ENCODE results near the gene GATA6.

Gene GATA6

DNA sequence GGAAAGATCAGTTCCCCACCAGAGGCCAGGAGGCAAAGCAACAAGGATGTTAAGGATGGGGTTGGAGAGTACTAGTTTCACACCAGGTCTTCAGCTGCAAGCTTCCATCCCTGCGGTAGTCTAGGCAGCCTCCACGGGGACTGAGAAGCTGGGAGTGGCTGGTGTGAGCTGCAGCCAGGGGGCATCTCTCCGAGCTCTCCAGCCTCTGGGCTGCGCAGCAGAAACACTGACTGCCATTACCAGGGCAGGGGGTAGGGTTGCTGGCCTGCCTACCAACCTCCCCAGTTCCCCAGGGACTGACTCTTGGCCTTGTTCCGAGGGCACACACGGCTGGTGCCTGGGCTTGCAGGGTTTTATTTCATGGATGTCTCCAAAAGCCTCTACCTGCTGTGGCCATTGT, 15.9 kb downstream of the GATA6 start:
- Histone ChIP-seq H3K9ac (ENCODE audit: low read depth, low read length, poor library complexity) (no peak overlapping the region), H3K9me3 (replicated peaks in 1 of 2; ENCODE audit: control insufficient read depth in 2 of 2, insufficient read depth in 1 of 2, low read depth in 1 of 2, low read length in 2 of 2) (no peaks in the 10 kb centered on the region), H2BK15ac (ENCODE audit: low read length) (peak overlapping the region; percentile 38), H3K79me1 (ENCODE audit: low read depth, low read length) (no peaks in the 10 kb centered on the region), H3K4me1 (ENCODE audit: control insufficient read depth in 2 of 2, insufficient read depth in 1 of 2, low read depth in 1 of 2, low read length in 2 of 2) (no peaks in the 10 kb centered on the region), H3K27ac (replicated peaks; ENCODE audit: low read length) (no peak overlapping the region), H3K4me3 (ENCODE audit: low read length in 2 of 2) (no peak overlapping the region), H2BK12ac (ENCODE audit: low read length) (no peak overlapping the region), H4K91ac (ENCODE audit: low read depth, low read length, poor library complexity) (no peak overlapping the region), H3K27me3 (ENCODE audit: control insufficient read depth in 3 of 3, insufficient read depth in 3 of 3, low read depth in 1 of 3, low read length in 3 of 3) (peaks cover 0 to 32% (median under 1%) of the 10 kb centered on the region in 3 experiments), H2BK5ac (ENCODE audit: low read length) (no peak overlapping the region), H2BK120ac (ENCODE audit: low read depth, low read length) (no peak overlapping the region), H3K4ac (ENCODE audit: low read length) (no peak overlapping the region), H3K14ac (ENCODE audit: low read length) (no peak overlapping the region), H3K23ac (ENCODE audit: low read depth, low read length, poor library complexity) (peak overlapping the region; percentile 19), H2AK5ac (ENCODE audit: low read depth, low read length) (peak overlapping the region; percentile 9), H3K4me2 (ENCODE audit: insufficient read depth, low read length, poor library complexity, severe bottlenecking) (no peak overlapping the region), H3K36me3 (replicated peaks in 1 of 2; ENCODE audit: control insufficient read depth in 2 of 2, insufficient read depth in 2 of 2, low read length in 2 of 2) (no peaks in the 10 kb centered on the region), H4K8ac (ENCODE audit: low read depth, low read length) (no peak overlapping the region), H3K18ac (ENCODE audit: low read length) (no peak overlapping the region), H2AFZ (ENCODE audit: low read length) (no peak overlapping the region)
- no peak for DNase-seq (ENCODE audit: low spot score)
- no CpG with 5 or more reads among the region's 6 CpGs for WGBS, 2 donors (ENCODE audit: extremely low coverage in 2 of 2, insufficient read length in 2 of 2, insufficient replicate concordance in 1 of 2)

DNA sequence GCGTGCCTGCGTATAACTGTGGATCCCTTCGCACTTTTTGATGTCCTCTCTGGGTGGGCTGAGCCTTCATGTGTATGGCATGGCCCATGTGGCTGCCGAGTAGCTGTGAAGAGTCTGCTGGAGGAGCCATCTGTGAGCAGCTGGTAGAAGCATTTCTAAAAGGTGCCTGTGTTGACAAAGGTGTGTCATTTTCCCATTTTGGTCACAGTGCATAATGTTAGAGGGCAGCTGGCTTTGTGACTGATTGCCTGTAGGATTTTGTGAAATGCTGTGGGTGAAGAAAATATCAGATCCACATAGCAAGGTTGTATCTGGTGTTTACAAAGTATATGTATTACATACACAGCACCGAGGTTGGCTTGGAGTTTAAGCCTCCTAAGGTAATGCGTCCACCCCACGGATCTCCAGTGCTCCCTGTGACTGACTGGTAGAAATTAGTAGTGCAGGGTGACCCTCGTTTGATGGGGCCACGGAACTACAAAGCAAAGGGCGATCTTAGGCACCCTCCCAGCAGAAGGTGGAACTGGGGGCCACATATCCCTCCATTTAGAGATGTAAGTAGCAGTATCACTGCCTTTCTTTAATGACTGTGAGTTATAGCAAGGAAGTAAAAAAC, 16.5 kb downstream of the GATA6 start:
- no peak overlapping the region for H3K9ac ChIP-seq (ENCODE audit: low read depth, low read length, poor library complexity)
- H3K18ac ChIP-seq (ENCODE audit: low read length): no peak overlapping the region
- H4K91ac ChIP-seq (ENCODE audit: low read depth, low read length, poor library complexity): no peak overlapping the region
- H3K79me1 ChIP-seq (ENCODE audit: low read depth, low read length): no peaks in the 10 kb centered on the region
- no peak overlapping the region for H2BK5ac ChIP-seq (ENCODE audit: low read length)
- no peak overlapping the region for H3K4ac ChIP-seq (ENCODE audit: low read length)
- no peak overlapping the region for H3K23ac ChIP-seq (ENCODE audit: low read depth, low read length, poor library complexity)
- no peak overlapping the region for H2AK5ac ChIP-seq (ENCODE audit: low read depth, low read length)
- H2BK120ac ChIP-seq (ENCODE audit: low read depth, low read length): no peak overlapping the region
- H3K36me3 ChIP-seq (replicated peaks in 1 of 2; ENCODE audit: control insufficient read depth in 2 of 2, insufficient read depth in 2 of 2, low read length in 2 of 2): no peaks in the 10 kb centered on the region
- H3K4me3 ChIP-seq (ENCODE audit: low read length in 2 of 2): no peak overlapping the region
- peaks cover 0 to 32% (median 0%) of the 10 kb centered on the region in 3 experiments for H3K27me3 ChIP-seq (ENCODE audit: control insufficient read depth in 3 of 3, insufficient read depth in 3 of 3, low read depth in 1 of 3, low read length in 3 of 3)
- no peak overlapping the region for H4K8ac ChIP-seq (ENCODE audit: low read depth, low read length)
- H3K27ac ChIP-seq (replicated peaks; ENCODE audit: low read length): no peak overlapping the region
- H3K9me3 ChIP-seq (replicated peaks in 1 of 2; ENCODE audit: control insufficient read depth in 2 of 2, insufficient read depth in 1 of 2, low read depth in 1 of 2, low read length in 2 of 2): no peaks in the 10 kb centered on the region
- WGBS, 2 donors (ENCODE audit: extremely low coverage in 2 of 2, insufficient read length in 2 of 2, insufficient replicate concordance in 1 of 2): no CpG with 5 or more reads among the region's 10 CpGs
- no peak overlapping the region for H2BK12ac ChIP-seq (ENCODE audit: low read length)
- no peaks in the 10 kb centered on the region for H3K4me1 ChIP-seq (ENCODE audit: control insufficient read depth in 2 of 2, insufficient read depth in 1 of 2, low read depth in 1 of 2, low read length in 2 of 2)
- H3K14ac ChIP-seq (ENCODE audit: low read length): no peak overlapping the region
- H2BK15ac ChIP-seq (ENCODE audit: low read length): peak overlapping the region; percentile 38
- DNase-seq (ENCODE audit: low spot score): no peak
- H3K4me2 ChIP-seq (ENCODE audit: insufficient read depth, low read length, poor library complexity, severe bottlenecking): no peak overlapping the region
- no peak overlapping the region for H2AFZ ChIP-seq (ENCODE audit: low read length)

DNA sequence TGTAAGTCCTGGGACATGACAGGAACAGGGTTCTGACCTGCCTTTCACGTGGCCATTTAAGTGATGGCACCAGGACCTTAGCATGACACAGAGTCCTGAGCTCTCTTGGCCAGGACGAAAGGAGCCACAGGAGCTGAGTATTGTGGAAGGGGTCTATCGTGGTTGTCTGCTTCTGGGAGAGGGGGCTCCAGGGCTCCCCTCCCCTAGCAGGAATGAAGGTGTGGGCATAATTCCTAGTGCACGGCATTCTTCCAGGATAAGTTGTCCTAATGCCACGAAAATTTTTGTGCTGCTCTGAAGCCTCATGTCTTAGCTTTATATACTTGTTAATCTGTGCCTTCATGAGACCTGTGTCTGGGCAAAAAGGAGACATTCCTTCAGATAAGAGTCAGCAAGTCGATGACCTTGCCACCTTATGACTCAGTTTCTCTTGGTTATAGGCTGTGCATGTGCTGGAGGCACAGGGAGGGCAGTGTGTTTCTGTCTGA, 17.1 kb downstream of the GATA6 start:
- no peaks in the 10 kb centered on the region for H3K36me3 ChIP-seq (replicated peaks in 1 of 2; ENCODE audit: control insufficient read depth in 2 of 2, insufficient read depth in 2 of 2, low read length in 2 of 2)
- H2BK120ac ChIP-seq (ENCODE audit: low read depth, low read length): no peak overlapping the region
- no peaks in the 10 kb centered on the region for H3K4me1 ChIP-seq (ENCODE audit: control insufficient read depth in 2 of 2, insufficient read depth in 1 of 2, low read depth in 1 of 2, low read length in 2 of 2)
- H3K18ac ChIP-seq (ENCODE audit: low read length): no peak overlapping the region
- no peak overlapping the region for H3K27ac ChIP-seq (replicated peaks; ENCODE audit: low read length)
- H3K14ac ChIP-seq (ENCODE audit: low read length): no peak overlapping the region
- no peak for DNase-seq (ENCODE audit: low spot score)
- H2BK5ac ChIP-seq (ENCODE audit: low read length): no peak overlapping the region
- no peak overlapping the region for H2AFZ ChIP-seq (ENCODE audit: low read length)
- peaks cover 0 to 30% (median 0%) of the 10 kb centered on the region in 3 experiments for H3K27me3 ChIP-seq (ENCODE audit: control insufficient read depth in 3 of 3, insufficient read depth in 3 of 3, low read depth in 1 of 3, low read length in 3 of 3)
- H3K79me1 ChIP-seq (ENCODE audit: low read depth, low read length): no peaks in the 10 kb centered on the region
- H3K9ac ChIP-seq (ENCODE audit: low read depth, low read length, poor library complexity): no peak overlapping the region
- no peak overlapping the region for H3K23ac ChIP-seq (ENCODE audit: low read depth, low read length, poor library complexity)
- no peak overlapping the region for H3K4me2 ChIP-seq (ENCODE audit: insufficient read depth, low read length, poor library complexity, severe bottlenecking)
- no peak overlapping the region for H3K4ac ChIP-seq (ENCODE audit: low read length)
- no CpG with 5 or more reads among the region's 6 CpGs for WGBS, 2 donors (ENCODE audit: extremely low coverage in 2 of 2, insufficient read length in 2 of 2, insufficient replicate concordance in 1 of 2)
- no peaks in the 10 kb centered on the region for H3K9me3 ChIP-seq (replicated peaks in 1 of 2; ENCODE audit: control insufficient read depth in 2 of 2, insufficient read depth in 1 of 2, low read depth in 1 of 2, low read length in 2 of 2)
- no peak overlapping the region for H2BK12ac ChIP-seq (ENCODE audit: low read length)
- H3K4me3 ChIP-seq (ENCODE audit: low read length in 2 of 2): no peak overlapping the region
- no peak overlapping the region for H2AK5ac ChIP-seq (ENCODE audit: low read depth, low read length)
- no peak overlapping the region for H4K91ac ChIP-seq (ENCODE audit: low read depth, low read length, poor library complexity)
- H2BK15ac ChIP-seq (ENCODE audit: low read length): no peak overlapping the region
- no peak overlapping the region for H4K8ac ChIP-seq (ENCODE audit: low read depth, low read length)

DNA sequence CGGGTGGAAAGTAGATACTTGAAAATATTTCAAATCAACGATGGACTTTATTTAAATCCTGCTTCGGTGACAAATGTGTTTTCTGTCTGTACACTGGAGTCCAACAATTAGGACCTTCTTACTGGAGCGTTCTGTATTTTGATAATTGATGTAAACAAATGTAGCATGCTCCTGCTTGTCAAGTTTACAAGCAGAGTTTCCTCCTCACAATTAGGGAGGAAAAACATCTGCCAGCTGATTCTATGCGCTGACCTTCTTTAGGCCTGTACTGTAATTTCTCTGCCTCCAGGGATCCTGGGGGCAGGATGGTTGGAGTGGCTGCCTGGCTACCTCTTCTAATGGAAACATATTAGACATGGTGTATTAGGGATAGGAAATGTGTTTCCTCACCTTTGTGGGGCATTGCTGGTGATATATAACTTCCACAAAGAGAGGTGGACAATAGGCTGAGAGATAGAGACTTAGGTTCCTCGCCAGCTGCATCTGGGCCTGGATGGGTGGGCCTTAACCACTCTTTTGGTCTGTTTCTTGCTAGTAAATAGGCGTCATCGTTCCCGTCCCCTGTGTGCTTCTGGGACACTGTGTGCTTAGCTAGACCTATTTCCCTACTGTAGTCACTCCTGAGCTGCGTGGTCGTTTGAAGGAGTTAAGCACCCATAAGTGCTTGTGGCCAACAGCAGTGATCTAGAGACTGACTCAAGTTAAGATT, 19.3 kb downstream of the GATA6 start:
- Histone ChIP-seq H3K4me2 (ENCODE audit: insufficient read depth, low read length, poor library complexity, severe bottlenecking) (no peak overlapping the region), H4K8ac (ENCODE audit: low read depth, low read length) (no peak overlapping the region), H2BK120ac (ENCODE audit: low read depth, low read length) (no peak overlapping the region), H3K18ac (ENCODE audit: low read length) (no peak overlapping the region), H3K4me1 (ENCODE audit: control insufficient read depth in 2 of 2, insufficient read depth in 1 of 2, low read depth in 1 of 2, low read length in 2 of 2) (peaks cover 2 to 9% of the 10 kb centered on the region in 2 donors), H3K23ac (ENCODE audit: low read depth, low read length, poor library complexity) (no peak overlapping the region), H3K9ac (ENCODE audit: low read depth, low read length, poor library complexity) (no peak overlapping the region), H2AFZ (ENCODE audit: low read length) (no peak overlapping the region), H2BK15ac (ENCODE audit: low read length) (no peak overlapping the region), H3K4me3 (ENCODE audit: low read length in 2 of 2) (no peak overlapping the region), H2BK12ac (ENCODE audit: low read length) (no peak overlapping the region), H3K79me1 (ENCODE audit: low read depth, low read length) (no peaks in the 10 kb centered on the region), H3K36me3 (replicated peaks in 1 of 2; ENCODE audit: control insufficient read depth in 2 of 2, insufficient read depth in 2 of 2, low read length in 2 of 2) (no peaks in the 10 kb centered on the region), H3K14ac (ENCODE audit: low read length) (no peak overlapping the region), H3K9me3 (replicated peaks in 1 of 2; ENCODE audit: control insufficient read depth in 2 of 2, insufficient read depth in 1 of 2, low read depth in 1 of 2, low read length in 2 of 2) (no peaks in the 10 kb centered on the region), H3K4ac (ENCODE audit: low read length) (no peak overlapping the region), H3K27ac (replicated peaks; ENCODE audit: low read length) (no peak overlapping the region), H2BK5ac (ENCODE audit: low read length) (no peak overlapping the region), H3K27me3 (ENCODE audit: control insufficient read depth in 3 of 3, insufficient read depth in 3 of 3, low read depth in 1 of 3, low read length in 3 of 3) (peaks cover 0 to 45% (median 0%) of the 10 kb centered on the region in 3 experiments), H4K91ac (ENCODE audit: low read depth, low read length, poor library complexity) (no peak overlapping the region), H2AK5ac (ENCODE audit: low read depth, low read length) (no peak overlapping the region)
- no CpG with 5 or more reads among the region's 11 CpGs for WGBS, 2 donors (ENCODE audit: extremely low coverage in 2 of 2, insufficient read length in 2 of 2, insufficient replicate concordance in 1 of 2)
- no peak for DNase-seq (ENCODE audit: low spot score)
